ENCODE measurements around the gene STRIP1.

- TF ChIP-seq REST (IDR thresholded peaks at IDR 0.05) (no peak), PHF8 (IDR thresholded peaks at IDR 0.05; ENCODE audit: borderline replicate concordance, low read depth) (no peak), MAFK (IDR thresholded peaks at IDR 0.05; ENCODE audit: partially characterized antibody) (no peak), POLR2A (IDR thresholded peaks at IDR 0.05; ENCODE audit: low read length) (no peak), ELK1 (IDR thresholded peaks at IDR 0.05; ENCODE audit: low read depth, low read length) (no peak)
Measured at GRCh38 chr1:110088739-110089316, 54.4 kb downstream of the STRIP1 start.
